Ovary (tissue), 3 donors: ENCODE measurements around the gene OSBPL3.

Source experiments
- CTCF ChIP-seq, 3 donors: fragments of 450-650 bp in 2 of 3; fragments of 200-600 bp in 1 of 3; IDR thresholded peaks; one replicate each; pipeline versions ENCODE4 v1.5.1 to v1.8.0; 2016 to 2022; ENCODE audit warnings: antibody characterized with exemption in 3 of 3, mild to moderate bottlenecking in 1 of 3
- EP300 ChIP-seq: sonication (generic); formaldehyde crosslinking; IDR thresholded peaks from one replicate; pipeline ENCODE4 v1.6.1; 2017; ENCODE audit warnings: antibody characterized with exemption
- POLR2A ChIP-seq: fragments of 450-650 bp; IDR thresholded peaks from one replicate; pipeline ENCODE4 v1.6.1; 2017; ENCODE audit warnings: antibody characterized with exemption, mild to moderate bottlenecking, moderate library complexity
- donor health status: DM: no; HTN: no; CAD: no.

- TF ChIP-seq CTCF (IDR thresholded peaks at IDR 0.05): no peak
- no peak for TF ChIP-seq POLR2A
- TF ChIP-seq EP300: no peak
These were observed 1.0 kb downstream of the OSBPL3 start for GRCh38 chr7:24978843-24979469.
